RPMI8226 (cell line): ENCODE measurements around the gene PIH1D2.
"Not testable (repeated sequence)": the region's sequence is repeated elsewhere in the genome, so short reads cannot be mapped to it uniquely, and the experiment has no call there.

Experiments used
- DNase-seq: peaks from one replicate; pipeline ENCODE4 v3.0.0-alpha.2; 2015

PIH1D2 gene

DNA sequence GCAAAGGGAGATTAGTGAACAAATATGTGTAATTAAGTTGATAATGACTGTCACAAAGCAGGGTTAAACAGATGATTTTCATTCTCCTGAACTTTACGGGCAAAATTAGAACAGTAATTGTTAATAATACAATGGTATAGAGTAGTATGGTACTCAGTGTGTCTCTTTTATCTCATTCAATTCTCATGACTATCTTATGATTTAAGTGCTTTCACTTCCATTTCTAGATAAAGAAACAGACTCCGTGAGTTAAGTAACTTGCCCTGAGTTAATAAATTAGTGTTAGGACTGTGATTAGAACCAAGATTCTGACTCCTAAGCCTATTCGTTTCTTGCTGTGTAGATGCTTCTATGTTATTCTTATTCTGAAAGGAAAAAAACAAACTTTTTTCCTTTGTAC is 22.0 kb downstream of the PIH1D2 start:
- DNase-seq: no peak

DNA sequence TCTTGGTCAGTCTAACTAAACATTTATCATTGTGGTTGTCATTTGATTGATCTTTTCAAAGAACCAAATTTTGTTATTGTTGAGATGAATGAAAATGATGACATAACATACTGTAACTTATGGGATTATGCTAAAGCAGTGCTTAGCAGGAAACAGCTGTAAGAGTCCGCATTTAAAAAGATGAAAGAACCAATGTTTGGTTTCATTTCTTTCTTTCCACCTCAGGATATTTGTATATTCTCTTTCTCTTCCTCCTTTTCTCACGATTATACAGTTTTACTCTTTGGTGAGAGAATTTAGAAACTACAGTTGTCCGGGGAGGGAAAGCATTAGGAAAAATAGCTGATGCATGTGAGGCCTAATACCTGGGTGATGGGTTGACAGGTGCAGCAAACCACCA is 23.1 kb downstream of the PIH1D2 start:
- DNase-seq: no peak

DNA sequence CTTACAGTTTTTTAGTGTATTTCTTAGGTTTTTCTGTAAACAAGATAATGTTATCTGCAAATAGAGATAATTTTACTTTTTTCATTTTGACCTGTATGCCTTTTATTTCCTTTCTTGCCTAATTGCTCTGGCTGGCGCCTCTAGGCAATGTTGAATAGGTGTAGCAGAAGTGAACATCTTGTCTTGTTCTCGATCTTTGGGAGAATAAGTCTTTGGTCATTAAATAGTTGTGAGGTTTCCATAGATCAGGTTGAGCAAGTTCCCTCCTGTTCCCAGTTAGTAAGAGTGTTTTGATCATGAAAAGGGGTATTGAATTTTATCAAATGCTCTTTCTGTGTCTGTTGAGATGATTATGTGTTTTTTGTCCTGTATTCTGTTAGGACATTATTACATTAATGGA is 24.0 kb downstream of the PIH1D2 start:
- DNase-seq: no peak

DNA sequence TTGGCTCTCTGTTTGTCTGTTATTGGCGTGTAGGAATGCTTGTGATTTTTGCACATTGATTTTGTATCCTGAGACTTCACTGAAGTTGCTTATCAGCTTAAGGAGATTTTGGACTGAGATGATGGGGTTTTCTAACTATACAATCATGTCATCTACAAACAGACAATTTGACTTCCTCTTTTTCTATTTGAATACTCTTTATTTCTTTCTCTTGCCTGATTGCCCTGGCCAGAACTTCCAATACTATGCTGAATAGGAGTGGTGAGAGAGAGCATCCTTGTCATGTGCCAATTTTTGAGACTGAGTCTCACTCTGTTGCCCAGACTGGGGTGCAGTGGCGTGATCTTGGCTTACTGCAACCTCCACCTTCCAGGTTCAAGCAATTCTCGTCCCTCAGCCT is 25.6 kb downstream of the PIH1D2 start:
- DNase-seq: not testable (repeated sequence)

DNA sequence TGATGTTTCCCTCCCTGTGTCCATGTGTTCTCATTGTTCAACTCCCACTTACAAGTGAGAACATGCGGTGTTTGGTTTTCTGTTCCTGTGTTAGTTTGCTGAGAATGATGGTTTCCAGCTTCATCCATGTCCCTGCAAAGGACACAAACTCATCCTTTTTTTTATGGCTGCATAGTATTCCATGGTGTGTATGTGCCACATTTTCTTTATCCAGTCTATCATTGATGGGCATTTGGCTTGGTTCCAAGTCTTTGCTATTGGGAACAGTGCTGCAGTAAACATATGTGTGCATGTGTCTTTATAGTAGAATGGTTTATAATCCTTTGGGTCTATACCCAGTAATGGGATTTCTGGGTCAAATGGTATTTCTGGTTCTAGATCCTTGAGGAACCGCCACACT is 27.2 kb downstream of the PIH1D2 start:
- DNase-seq: not testable (repeated sequence)

DNA sequence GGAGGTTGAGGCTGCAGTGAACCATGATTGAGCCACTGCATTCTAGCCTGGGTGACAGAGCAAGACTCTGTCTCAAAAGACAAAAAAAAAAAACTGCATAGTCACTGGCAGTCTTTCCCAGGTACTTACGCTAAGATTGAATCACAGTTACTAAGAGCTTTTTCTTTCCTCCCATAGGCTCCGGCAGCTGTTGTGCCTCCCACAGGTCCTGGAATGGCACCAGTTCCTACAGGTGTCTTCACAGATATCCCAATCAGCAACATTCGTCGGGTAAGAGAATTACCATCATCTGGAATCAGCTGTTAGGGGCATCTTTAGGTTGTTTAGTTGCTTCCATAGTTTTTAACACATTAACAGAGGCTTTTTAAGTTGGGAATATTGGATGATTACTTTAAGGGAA is 28.9 kb downstream of the PIH1D2 start:
- no peak for DNase-seq

DNA sequence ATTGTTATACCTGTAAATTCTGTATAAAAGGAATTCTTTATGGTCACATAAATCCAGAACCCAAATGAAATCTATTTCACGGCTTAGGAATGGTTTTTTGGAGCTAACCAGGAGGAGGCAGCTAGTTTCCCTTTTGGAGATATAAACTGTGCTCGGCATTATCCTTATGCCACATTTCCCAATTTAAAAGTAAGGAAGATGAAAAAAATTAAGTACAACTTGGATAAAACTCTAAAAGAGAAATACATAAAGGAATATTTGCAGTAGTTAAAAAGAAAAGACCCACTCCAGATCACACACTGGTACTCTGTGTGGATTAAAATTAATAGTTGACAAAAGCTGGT is 30.9 kb downstream of the PIH1D2 start:
- no peak for DNase-seq

DNA sequence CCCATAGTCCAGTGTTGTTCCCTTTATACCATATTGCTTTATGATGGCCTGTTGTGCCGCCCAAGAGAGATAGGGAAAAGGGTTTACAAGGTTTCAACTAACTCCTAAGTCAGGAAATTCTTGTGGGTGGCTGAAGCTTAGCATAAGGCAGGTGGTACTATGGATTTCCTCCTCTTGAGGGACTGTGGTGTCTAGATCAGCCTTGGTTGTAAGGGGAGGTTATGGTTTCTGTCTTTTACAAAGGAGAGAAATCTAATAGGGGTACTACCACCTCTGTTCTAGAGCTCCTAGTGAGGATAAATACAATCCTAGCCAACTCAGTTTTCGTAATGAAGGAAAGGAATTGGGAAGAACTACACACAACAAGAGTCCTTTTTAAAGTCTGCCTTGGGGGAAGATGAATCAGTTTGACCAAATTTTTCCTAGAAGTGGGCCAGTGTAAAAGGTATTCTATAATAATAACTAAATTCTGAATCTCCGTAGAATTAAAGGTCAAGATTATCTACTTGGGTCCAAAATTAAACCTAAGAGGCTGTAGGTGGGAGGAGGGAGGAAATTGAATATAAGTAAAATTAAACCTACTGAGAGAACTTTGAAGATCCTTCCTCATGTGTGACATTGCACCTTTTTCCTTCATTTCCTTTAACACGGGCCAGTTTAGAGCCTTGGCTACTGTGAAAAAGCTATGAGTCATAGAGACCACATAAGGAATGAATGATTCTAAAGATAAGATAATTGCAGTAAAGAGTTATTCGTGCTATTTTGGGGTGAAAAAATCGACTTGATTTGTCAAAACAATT is 31.5 kb downstream of the PIH1D2 start:
- DNase-seq: no peak

DNA sequence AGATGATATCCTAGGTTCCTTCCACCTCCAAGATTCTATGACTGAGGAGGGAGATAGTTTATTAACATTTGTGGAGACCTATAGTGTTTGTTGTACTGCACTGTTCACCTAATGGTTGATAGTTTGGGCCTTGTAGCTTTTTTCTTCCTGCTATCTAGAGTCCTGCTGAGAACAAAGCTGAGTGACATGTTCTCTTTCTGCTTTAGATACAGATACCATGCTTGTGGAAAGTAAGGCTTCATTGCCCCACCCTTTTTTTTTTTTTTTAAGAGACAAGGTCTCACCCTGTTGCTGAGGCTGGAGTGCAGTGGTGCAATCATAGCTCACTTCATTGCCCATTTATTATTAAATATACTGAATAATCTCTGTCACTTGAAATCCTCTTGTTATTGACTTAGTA is 36.3 kb downstream of the PIH1D2 start:
- no peak for DNase-seq

DNA sequence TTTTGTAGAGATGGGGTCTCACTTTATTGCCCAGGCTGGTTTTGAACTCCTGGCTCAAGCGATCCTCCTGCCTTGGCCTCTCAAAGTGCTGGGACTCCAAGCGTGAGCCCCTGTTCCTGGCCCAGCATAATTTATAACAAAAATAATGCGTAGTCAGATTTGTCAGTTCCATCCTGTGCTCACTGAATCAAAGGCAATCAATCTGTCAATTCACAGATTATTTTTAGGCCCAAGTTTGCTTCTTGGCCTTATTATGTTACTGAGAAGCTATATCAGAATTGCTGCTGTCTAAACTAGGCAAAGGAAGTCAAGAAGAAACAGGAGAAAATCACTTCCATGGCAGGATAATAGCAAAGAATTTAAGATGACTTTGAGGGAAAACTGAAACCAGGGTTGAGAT is 39.9 kb downstream of the PIH1D2 start:
- DNase-seq: no peak

DNA sequence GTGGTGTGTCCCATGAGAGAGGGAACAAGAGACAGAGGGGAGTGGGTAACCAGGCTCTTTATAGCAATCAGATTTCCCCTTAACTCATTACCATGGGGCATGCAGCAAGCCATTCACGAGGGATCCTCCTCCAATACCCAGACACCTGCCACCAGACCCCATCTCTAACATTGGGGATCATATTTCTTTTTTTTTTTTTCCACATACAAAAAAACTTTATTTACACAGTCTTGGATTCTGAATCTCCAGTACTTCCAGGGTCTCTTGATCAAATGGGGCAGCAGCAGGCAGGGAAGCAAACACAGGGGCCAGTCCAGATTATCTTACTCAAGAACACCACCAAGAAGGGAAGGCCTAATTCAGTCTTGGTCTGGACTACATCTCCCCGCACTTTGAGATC is 44.4 kb downstream of the PIH1D2 start:
- DNase-seq: no peak

DNA sequence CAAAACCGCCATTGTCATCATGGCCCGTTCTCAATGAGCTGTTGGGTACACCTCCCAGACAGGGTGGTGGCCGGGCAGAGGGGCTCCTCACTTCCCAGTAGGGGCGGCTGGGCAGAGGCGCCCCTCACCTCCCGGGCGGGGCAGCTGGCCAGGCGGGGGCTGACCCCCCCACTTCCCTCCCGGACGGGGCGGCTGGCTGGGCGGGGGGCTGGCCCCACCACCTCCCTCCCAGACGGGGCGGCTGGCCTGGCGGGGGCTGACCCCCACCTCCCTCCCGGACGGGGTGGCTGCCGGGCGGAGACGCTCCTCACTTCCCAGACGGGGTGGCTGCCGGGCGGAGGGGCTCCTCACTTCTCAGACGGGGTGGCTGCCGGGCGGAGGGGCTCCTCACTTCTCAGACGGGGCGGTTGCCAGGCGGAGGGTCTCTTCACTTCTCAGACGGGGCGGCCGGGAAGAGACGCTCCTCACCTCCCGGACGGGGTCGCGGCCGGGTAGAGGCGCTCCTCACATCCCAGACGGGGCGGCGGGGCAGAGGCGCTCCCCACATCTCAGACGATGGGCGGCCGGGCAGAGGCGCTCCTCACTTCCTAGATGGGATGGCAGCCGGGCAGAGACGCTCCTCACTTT is 46.9 kb downstream of the PIH1D2 start:
- DNase-seq: not testable (repeated sequence)

DNA sequence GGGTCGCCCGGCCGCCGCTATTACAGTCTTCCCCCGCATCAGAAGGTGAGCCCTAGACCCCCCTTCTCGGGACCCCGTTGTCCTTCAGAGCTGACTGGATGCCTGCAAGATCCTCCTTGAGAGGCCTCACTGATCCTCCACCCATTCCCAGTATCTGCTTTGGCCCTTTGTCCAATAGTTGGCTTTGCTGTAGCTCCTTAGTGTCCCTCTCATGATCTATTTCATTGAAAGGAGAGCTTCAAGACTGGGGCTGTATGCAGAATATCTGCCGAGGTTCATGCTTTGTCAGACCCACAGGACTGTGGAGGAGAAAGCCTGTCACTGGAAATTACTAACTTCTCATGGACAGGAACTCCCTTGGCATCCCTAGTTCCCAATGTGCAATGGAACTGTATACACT is 48.1 kb downstream of the PIH1D2 start:
- DNase-seq: peak; percentile 23

DNA sequence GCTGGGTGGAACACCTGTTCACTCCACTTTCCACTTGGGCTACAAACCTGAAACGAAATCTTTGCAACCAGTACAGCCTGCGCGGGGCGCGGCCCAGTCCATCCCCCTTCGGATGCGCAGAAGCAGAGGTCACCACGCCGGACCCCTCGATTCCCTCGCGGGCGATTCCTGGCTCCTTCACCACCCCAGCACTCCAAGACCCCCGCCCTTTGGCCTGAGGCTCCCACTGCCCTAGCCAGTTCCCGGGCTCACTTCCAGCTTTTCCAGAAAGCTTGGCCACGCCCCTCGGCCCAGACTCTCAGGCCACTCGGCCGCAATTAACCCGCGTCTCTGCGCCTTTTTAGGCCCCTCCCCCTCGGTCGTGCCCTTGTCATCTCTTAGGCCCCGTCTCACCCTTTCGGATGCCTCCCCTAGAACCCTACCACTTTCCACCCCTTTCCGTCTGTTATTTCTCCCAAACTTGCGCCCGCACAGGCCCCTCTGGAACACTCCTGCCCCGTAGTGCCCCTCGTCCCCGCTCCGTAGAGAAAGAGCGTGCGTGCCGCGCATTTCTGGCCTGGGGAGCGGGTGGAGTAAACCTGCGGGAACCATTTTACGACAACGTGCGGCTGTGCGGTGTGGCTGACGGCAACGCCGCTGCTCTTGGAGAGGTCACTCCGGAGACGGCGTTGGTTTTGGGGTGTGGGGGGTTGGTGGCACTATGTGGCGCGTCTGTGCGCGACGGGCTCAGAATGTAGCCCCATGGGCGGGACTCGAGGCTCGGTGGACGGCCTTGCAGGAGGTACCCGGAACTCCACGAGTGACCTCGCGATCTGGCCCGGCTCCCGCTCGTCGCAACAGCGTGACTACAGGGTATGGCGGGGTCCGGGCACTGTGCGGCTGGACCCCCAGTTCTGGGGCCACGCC is 48.8 kb downstream of the PIH1D2 start, which contains the start of gene DLAT:
TSS of gene DLAT (plus strand) at position 636 of the 906 bp plus-strand sequence. CDS start at position 701, 65 bp downstream.
- peak; percentile 96 for DNase-seq

DNA sequence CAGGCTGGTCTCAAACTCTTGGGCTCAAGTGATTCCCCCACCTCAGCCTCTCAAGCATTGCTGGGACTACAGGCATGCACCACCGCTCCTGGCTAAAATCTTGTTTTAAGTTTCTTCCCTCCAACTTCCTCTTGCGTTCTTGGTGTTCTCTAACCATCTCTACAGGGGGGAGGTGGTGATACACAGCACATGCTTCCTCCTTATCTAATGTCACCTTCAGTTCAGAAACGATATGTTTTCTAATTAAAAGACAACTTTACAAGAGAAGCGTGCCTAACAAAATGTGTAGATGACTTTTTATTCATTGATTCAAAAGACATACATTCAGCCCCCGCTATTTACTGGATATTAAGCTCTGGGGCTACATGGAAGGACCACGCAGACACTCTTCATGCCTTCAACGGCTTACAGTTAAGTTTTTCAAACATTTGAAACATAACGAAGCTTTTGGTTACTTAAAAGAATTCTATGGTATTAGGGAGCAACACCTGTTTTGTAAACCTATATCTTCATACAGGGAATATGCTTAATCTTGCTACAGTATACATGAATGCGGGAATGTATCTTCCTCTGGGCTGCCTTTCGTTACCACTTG is 49.5 kb downstream of the PIH1D2 start:
- DNase-seq: peak; percentile 58

DNA sequence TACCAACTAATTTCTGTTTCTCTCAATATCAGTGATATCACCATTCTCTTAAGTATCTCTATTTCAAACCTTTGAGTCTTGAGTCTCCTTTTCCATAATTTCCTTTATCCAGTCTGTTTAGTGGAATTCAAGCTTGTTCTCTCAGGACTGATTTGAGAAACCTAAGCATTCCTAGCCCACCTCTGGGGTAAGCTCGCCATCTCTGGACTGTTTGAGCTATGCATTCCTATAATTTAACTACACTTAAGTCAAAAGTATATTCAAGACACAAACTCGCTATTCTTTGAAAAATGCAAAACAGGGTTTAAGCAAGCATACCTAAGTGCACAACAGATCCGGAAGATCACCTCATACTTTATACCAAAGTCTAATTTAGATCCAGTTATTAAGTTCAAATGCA is 50.7 kb downstream of the PIH1D2 start:
- no peak for DNase-seq

DNA sequence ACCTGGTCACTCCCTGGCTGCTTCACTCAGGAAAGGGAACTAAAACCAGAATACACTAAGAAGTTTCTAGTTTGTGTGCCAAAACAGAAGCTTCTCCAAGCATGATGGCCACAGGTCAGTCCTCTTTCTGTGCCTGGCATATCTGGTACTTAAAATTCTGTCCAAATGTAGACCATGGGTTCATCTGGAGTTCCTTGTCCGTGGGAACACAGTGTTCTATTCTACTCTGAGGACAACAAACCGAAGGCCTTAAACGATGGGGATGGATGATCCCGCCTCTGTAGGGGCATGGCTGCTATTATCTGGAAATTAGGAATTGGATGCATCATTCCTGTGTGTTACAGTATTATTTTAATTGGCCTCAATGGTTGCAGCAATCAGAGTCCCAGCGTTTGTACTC is 54.8 kb downstream of the PIH1D2 start:
- DNase-seq: no peak
